Hematopoietic multipotent progenitor cell treated with erythropoietin and hydrocortisone succinate and interleukin-3 and kit ligand, for 8 days (in vitro differentiated cells): Measurements from ENCODE around the gene RBM14.
A peak's percentile ranks its signal among the peaks of the same experiment; 100 is the strongest.

Experiments used
- DNase-seq: peaks from one replicate; pipeline ENCODE4 v3.0.0-alpha.2; 2015

RBM14 gene

GRCh38 chr11:66638177-66639065 lies 22.0 kb downstream of the RBM14 start, which contains the start of gene RBM4:
TSS of gene RBM4 (plus strand) at chr11:66638703. CDS start at chr11:66639712, 1,009 bp downstream.
- peak; percentile 100 for DNase-seq

GRCh38 chr11:66639066-66639813 lies 22.8 kb downstream of the RBM14 start:
- DNase-seq, result peak; percentile 54

GRCh38 chr11:66639814-66640340 lies 23.4 kb downstream of the RBM14 start:
- DNase-seq, result peak; percentile 52

GRCh38 chr11:66641834-66642233 lies 25.4 kb downstream of the RBM14 start:
- no peak for DNase-seq

- DNase-seq, result no peak
Measured at GRCh38 chr11:66643745-66644437, 27.5 kb downstream of the RBM14 start.

- no peak for DNase-seq
Measured at GRCh38 chr11:66646828-66647227, 30.4 kb downstream of the RBM14 start.

GRCh38 chr11:66649903-66650302 lies 33.5 kb downstream of the RBM14 start:
- no peak for DNase-seq

GRCh38 chr11:66651016-66651415 lies 34.6 kb downstream of the RBM14 start:
- no peak for DNase-seq

GRCh38 chr11:66652651-66653050 lies 36.2 kb downstream of the RBM14 start:
- no peak for DNase-seq

- no peak for DNase-seq
Measured at GRCh38 chr11:66653123-66653522, 36.7 kb downstream of the RBM14 start.

- peak; percentile 43 for DNase-seq
Measured at GRCh38 chr11:66659763-66660162, 43.3 kb downstream of the RBM14 start.

- DNase-seq, result no peak
Measured at GRCh38 chr11:66663741-66664296, 47.4 kb downstream of the RBM14 start.

- DNase-seq, result no peak
Measured at GRCh38 chr11:66665369-66665768, 48.9 kb downstream of the RBM14 start.

GRCh38 chr11:66670816-66671215 lies 54.4 kb downstream of the RBM14 start:
- no peak for DNase-seq

- DNase-seq, result no peak
Measured at GRCh38 chr11:66674964-66675602, 58.7 kb downstream of the RBM14 start.

- no peak for DNase-seq
Measured at GRCh38 chr11:66676282-66676919, 60.0 kb downstream of the RBM14 start.
